Measurements from ENCODE around the gene SGO2.
"Not testable (repeated sequence)": the region's sequence is repeated elsewhere in the genome, so short reads cannot be mapped to it uniquely, and the experiment has no call there.

Gene SGO2

GRCh38 chr2:200509612-200510433, 16.2 kb upstream of the SGO2 start, which contains the start of gene KCTD18:
Gene KCTD18, minus strand, starts transcription at chr2:200510068. Its CDS starts 3,052 bp downstream, at chr2:200507016.
- peak; percentile 74 to 90 for DNase-seq (ENCODE audit: extremely low read depth in 1 of 2, low read depth in 1 of 2)

GRCh38 chr2:200515155-200515554, 10.9 kb upstream of the SGO2 start:
- DNase-seq (ENCODE audit: extremely low read depth in 1 of 2, low read depth in 1 of 2) = no peak

- DNase-seq (ENCODE audit: extremely low read depth in 1 of 2, low read depth in 1 of 2) = no peak
These were observed 2.8 kb upstream of the SGO2 start for GRCh38 chr2:200523158-200523557.

GRCh38 chr2:200523604-200524003, 2.4 kb upstream of the SGO2 start:
- no peak for DNase-seq (ENCODE audit: extremely low read depth in 1 of 2, low read depth in 1 of 2)

- no peak for DNase-seq (ENCODE audit: extremely low read depth in 1 of 2, low read depth in 1 of 2)
These were observed 941 bp upstream of the SGO2 start for GRCh38 chr2:200525066-200525465.

GRCh38 chr2:200525551-200525881, 491 bp upstream of the SGO2 start:
- DNase-seq (ENCODE audit: extremely low read depth in 1 of 2, low read depth in 1 of 2) = no peak

- no peak for DNase-seq (ENCODE audit: extremely low read depth in 1 of 2, low read depth in 1 of 2)
These were observed 2.2 kb downstream of the SGO2 start for GRCh38 chr2:200528228-200528627.

GRCh38 chr2:200533754-200534153, 7.7 kb downstream of the SGO2 start:
- no peak for DNase-seq (ENCODE audit: extremely low read depth in 1 of 2, low read depth in 1 of 2)

- no peak for DNase-seq (ENCODE audit: extremely low read depth in 1 of 2, low read depth in 1 of 2)
These were observed 8.6 kb downstream of the SGO2 start for GRCh38 chr2:200534572-200534971.

GRCh38 chr2:200538139-200538538, 12.1 kb downstream of the SGO2 start:
- DNase-seq (ENCODE audit: extremely low read depth in 1 of 2, low read depth in 1 of 2) = no peak

- DNase-seq (ENCODE audit: extremely low read depth in 1 of 2, low read depth in 1 of 2) = no peak
These were observed 14.8 kb downstream of the SGO2 start for GRCh38 chr2:200540793-200541192.

- not testable (repeated sequence) for DNase-seq (ENCODE audit: extremely low read depth in 1 of 2, low read depth in 1 of 2)
These were observed 40.6 kb downstream of the SGO2 start for GRCh38 chr2:200566596-200566995.

GRCh38 chr2:200567932-200568331, 41.9 kb downstream of the SGO2 start:
- DNase-seq (ENCODE audit: extremely low read depth in 1 of 2, low read depth in 1 of 2) = no peak

GRCh38 chr2:200575957-200576356, 50.0 kb downstream of the SGO2 start:
- no peak for DNase-seq (ENCODE audit: extremely low read depth in 1 of 2, low read depth in 1 of 2)

- no peak for DNase-seq (ENCODE audit: extremely low read depth in 1 of 2, low read depth in 1 of 2)
These were observed 51.0 kb downstream of the SGO2 start for GRCh38 chr2:200577027-200577426.

- DNase-seq (ENCODE audit: extremely low read depth in 1 of 2, low read depth in 1 of 2) = no peak
These were observed 52.8 kb downstream of the SGO2 start for GRCh38 chr2:200578778-200579177.

GRCh38 chr2:200584639-200585038, 58.6 kb downstream of the SGO2 start:
- DNase-seq (ENCODE audit: extremely low read depth in 1 of 2, low read depth in 1 of 2) = no peak

GRCh38 chr2:200585340-200585729, 59.3 kb downstream of the SGO2 start:
- DNase-seq (ENCODE audit: extremely low read depth in 1 of 2, low read depth in 1 of 2) = no peak

- no peak for DNase-seq (ENCODE audit: extremely low read depth in 1 of 2, low read depth in 1 of 2)
These were observed 60.0 kb downstream of the SGO2 start, which contains the start of gene AOX1 for GRCh38 chr2:200585730-200586643. Gene AOX1, plus strand, starts transcription at chr2:200586014. Its CDS starts 95 bp downstream, at chr2:200586109.

- no peak for DNase-seq (ENCODE audit: extremely low read depth in 1 of 2, low read depth in 1 of 2)
These were observed 60.6 kb downstream of the SGO2 start for GRCh38 chr2:200586644-200586975.

- DNase-seq (ENCODE audit: extremely low read depth in 1 of 2, low read depth in 1 of 2) = no peak
These were observed 61.1 kb downstream of the SGO2 start for GRCh38 chr2:200587007-200587616.

Measured in activated CD8-positive, alpha-beta memory T cell treated with anti-CD3 and anti-CD28 coated beads for 1 hour (primary cell).